ENCODE results near the gene PPP1R36.
A peak's percentile ranks its signal among the peaks of the same experiment; 100 is the strongest.

The PPP1R36 gene

DNA sequence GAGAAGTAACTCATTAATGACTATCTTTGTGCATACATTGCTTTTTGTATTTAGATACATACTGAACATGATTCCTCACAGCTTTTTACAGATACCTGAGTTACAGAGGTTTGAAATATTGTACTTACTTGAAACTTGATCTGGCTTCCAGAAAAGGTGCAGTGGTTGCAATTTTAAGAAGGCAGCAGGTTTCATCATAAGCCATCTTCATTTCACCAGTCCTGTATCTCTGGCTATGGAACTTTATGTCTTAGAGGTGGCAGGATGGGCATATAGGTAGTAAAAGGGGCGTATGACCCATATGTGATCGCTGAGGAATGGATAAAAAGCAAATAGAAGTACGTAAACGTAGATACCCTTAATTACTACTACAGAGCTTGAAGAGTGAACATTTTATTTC lies 31.5 kb upstream of the PPP1R36 start:
- Histone ChIP-seq H2AFZ (no peak overlapping the region), H3K4me3 (ENCODE audit: low read depth, low read length) (peak overlapping the region; percentile 2), H3K9ac (no peak overlapping the region), H3K9me3 (ENCODE audit: control insufficient read depth, low read length) (no peaks in the 10 kb centered on the region), H3K4me1 (peaks cover 7% of the 10 kb centered on the region), H3K27ac (peak overlapping the region; percentile 52), H3K4me2 (ENCODE audit: low read length) (peak overlapping the region; percentile 15), H3K79me2 (peaks cover 20% of the 10 kb centered on the region), H3K36me3 (ENCODE audit: control insufficient read depth, insufficient read depth, low read length) (no peaks in the 10 kb centered on the region), H3K27me3 (ENCODE audit: control insufficient read depth, insufficient read depth, low read length) (no peaks in the 10 kb centered on the region)
- TF ChIP-seq, protein P1, sequence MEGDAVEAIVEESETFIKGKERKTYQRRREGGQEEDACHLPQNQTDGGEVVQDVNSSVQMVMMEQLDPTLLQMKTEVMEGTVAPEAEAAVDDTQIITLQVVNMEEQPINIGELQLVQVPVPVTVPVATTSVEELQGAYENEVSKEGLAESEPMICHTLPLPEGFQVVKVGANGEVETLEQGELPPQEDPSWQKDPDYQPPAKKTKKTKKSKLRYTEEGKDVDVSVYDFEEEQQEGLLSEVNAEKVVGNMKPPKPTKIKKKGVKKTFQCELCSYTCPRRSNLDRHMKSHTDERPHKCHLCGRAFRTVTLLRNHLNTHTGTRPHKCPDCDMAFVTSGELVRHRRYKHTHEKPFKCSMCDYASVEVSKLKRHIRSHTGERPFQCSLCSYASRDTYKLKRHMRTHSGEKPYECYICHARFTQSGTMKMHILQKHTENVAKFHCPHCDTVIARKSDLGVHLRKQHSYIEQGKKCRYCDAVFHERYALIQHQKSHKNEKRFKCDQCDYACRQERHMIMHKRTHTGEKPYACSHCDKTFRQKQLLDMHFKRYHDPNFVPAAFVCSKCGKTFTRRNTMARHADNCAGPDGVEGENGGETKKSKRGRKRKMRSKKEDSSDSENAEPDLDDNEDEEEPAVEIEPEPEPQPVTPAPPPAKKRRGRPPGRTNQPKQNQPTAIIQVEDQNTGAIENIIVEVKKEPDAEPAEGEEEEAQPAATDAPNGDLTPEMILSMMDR (IDR thresholded peaks at IDR 0.05) = no peak

DNA sequence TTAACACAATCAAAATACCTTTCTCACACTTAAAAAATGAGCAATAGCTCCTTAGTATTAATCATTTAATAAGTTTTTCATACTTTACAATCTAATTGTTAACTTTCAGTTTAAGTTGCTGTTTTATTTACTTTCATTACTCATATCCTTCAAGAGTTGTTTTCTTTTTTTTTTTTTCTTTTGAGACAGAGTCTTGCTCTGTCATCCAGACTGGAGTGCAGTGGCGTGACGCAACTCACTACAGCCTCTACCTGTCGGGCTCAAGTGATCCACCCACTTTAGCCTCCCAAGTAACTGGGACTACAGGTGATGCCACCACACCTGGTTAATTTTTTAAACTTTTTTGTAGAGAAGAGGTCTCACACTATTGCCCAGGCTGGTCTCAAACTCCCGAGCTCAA lies 29.1 kb upstream of the PPP1R36 start:
- Histone ChIP-seq H3K9me3 (ENCODE audit: control insufficient read depth, low read length) (no peaks in the 10 kb centered on the region), H3K79me2 (peaks cover 17% of the 10 kb centered on the region), H3K4me1 (peaks cover 7% of the 10 kb centered on the region), H3K27me3 (ENCODE audit: control insufficient read depth, insufficient read depth, low read length) (no peaks in the 10 kb centered on the region), H2AFZ (no peak overlapping the region), H3K9ac (no peak overlapping the region), H3K4me3 (ENCODE audit: low read depth, low read length) (no peak overlapping the region), H3K4me2 (ENCODE audit: low read length) (no peak overlapping the region), H3K27ac (no peak overlapping the region), H3K36me3 (ENCODE audit: control insufficient read depth, insufficient read depth, low read length) (no peaks in the 10 kb centered on the region)
- TF ChIP-seq, protein P1 (IDR thresholded peaks at IDR 0.05) = no peak

DNA sequence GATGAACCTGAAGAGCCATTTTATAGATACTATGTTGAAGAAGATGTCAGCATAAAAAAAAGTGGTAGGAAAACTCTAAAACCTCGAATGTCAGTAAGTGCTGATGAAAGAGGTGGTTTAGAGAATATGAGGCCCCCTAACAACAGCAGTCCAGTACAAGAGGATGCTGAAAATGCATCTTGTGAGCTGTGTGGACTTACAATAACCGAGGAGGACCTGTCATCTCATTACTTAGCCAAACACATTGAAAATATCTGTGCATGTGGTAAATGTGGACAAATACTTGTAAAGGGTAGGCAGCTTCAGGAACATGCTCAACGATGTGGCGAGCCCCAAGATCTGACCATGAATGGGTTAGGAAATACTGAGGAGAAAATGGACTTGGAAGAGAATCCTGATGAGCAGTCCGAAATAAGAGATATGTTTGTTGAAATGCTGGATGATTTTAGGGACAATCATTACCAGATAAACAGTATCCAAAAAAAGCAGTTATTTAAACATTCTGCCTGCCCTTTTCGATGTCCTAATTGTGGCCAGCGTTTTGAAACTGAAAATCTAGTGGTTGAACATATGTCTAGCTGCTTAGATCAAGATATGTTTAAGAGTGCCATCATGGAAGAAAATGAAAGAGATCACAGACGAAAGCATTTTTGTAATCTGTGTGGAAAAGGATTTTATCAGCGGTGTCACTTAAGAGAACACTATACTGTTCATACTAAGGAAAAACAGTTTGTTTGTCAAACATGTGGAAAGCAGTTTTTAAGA lies 27.0 kb upstream of the PPP1R36 start:
- H2AFZ ChIP-seq = no peak overlapping the region
- no peaks in the 10 kb centered on the region for H3K36me3 ChIP-seq (ENCODE audit: control insufficient read depth, insufficient read depth, low read length)
- H3K27ac ChIP-seq = no peak overlapping the region
- no peaks in the 10 kb centered on the region for H3K27me3 ChIP-seq (ENCODE audit: control insufficient read depth, insufficient read depth, low read length)
- H3K4me2 ChIP-seq (ENCODE audit: low read length) = no peak overlapping the region
- no peak overlapping the region for H3K9ac ChIP-seq
- TF ChIP-seq, protein P1 (IDR thresholded peaks at IDR 0.05) = no peak
- H3K79me2 ChIP-seq = peaks cover 10% of the 10 kb centered on the region
- peaks cover 7% of the 10 kb centered on the region for H3K4me1 ChIP-seq
- H3K9me3 ChIP-seq (ENCODE audit: control insufficient read depth, low read length) = no peaks in the 10 kb centered on the region
- no peak overlapping the region for H3K4me3 ChIP-seq (ENCODE audit: low read depth, low read length)

DNA sequence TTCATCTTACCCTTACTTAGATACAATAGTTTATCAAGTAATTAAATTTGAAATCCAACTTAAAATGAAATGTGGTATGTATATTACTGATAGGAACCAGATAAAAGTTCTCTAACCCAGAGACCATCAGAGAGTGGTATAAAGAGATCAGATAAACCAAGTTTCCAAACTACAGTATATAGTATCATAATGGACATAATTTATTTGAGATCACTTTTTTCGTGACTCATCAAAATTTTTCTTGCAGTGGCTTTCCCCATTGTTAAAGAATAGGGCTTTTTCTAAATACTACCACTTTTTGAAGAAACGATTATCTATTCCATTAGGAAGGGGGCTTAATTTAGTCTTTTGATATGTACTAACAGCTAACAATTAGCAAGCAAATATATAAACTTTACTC lies 24.4 kb upstream of the PPP1R36 start:
- Histone ChIP-seq H3K9ac (no peak overlapping the region), H3K79me2 (peaks cover 7% of the 10 kb centered on the region), H2AFZ (no peak overlapping the region), H3K27ac (no peak overlapping the region), H3K4me3 (ENCODE audit: low read depth, low read length) (no peak overlapping the region), H3K4me2 (ENCODE audit: low read length) (no peak overlapping the region), H3K4me1 (no peaks in the 10 kb centered on the region), H3K27me3 (ENCODE audit: control insufficient read depth, insufficient read depth, low read length) (no peaks in the 10 kb centered on the region), H3K9me3 (ENCODE audit: control insufficient read depth, low read length) (no peaks in the 10 kb centered on the region), H3K36me3 (ENCODE audit: control insufficient read depth, insufficient read depth, low read length) (no peaks in the 10 kb centered on the region)
- TF ChIP-seq, protein P1 (IDR thresholded peaks at IDR 0.05) = no peak

DNA sequence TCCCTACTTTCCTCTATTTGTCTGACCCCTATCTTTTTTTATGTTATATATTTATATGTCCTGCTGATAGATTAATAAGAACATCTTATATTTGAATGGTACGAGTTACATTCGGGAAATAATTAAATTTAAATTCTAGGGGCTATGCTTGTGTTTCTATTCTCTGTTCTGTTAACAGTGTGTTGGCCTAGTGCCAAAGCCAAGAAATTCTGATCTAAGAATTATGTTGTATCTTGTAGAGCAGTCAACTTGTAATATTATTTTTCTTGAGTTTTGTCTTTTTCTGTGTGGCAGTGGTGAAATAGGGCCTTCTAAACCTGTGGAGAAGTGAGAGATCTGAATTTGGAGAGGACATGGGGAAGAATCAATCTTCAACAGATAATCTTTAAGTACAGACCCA lies 18.2 kb upstream of the PPP1R36 start:
- no peaks in the 10 kb centered on the region for H3K36me3 ChIP-seq (ENCODE audit: control insufficient read depth, insufficient read depth, low read length)
- H3K27ac ChIP-seq = no peak overlapping the region
- no peak overlapping the region for H3K9ac ChIP-seq
- no peaks in the 10 kb centered on the region for H3K4me1 ChIP-seq
- H3K4me3 ChIP-seq (ENCODE audit: low read depth, low read length) = no peak overlapping the region
- no peaks in the 10 kb centered on the region for H3K79me2 ChIP-seq
- no peaks in the 10 kb centered on the region for H3K9me3 ChIP-seq (ENCODE audit: control insufficient read depth, low read length)
- H2AFZ ChIP-seq = no peak overlapping the region
- TF ChIP-seq, protein P1 (IDR thresholded peaks at IDR 0.05) = no peak
- no peak overlapping the region for H3K4me2 ChIP-seq (ENCODE audit: low read length)
- no peaks in the 10 kb centered on the region for H3K27me3 ChIP-seq (ENCODE audit: control insufficient read depth, insufficient read depth, low read length)

Measured in parathyroid adenoma (tissue), 2 donors.